Thyroid gland (tissue), 4 donors: ENCODE data around the gene ESPN. TPM values are rescaled to one million over a fixed set of nuclear protein-coding genes. Genes with fewer than 3 reads are reported as not detected.
"Not testable (repeated sequence)": the region's sequence is repeated elsewhere in the genome, so short reads cannot be mapped to it uniquely, and the experiment has no call there.

Source experiments
- DNase-seq, 2 donors: peaks; one replicate each; pipeline ENCODE4 v3.0.0-alpha.2; 2019
- H3K27ac ChIP-seq, 3 donors: fragments of 200-600 bp; sonication (generic); 1 replicate in 2 of 3; 2 replicates in 1 of 3; pipeline ENCODE4 v1.5.1; 2016 to 2019; ENCODE audit warnings: mild to moderate bottlenecking in 1 of 3, moderate library complexity in 1 of 3
- H3K27me3 ChIP-seq: fragments of 200-600 bp; sonication (generic); one replicate; pipeline ENCODE4 v1.5.1; 2019
- H3K36me3 ChIP-seq, 2 donors: fragments of 200-600 bp; sonication (generic); one replicate each; pipeline ENCODE4 v1.5.1; 2016 to 2019
- H3K4me1 ChIP-seq, 2 donors: fragments of 200-600 bp; sonication (generic); one replicate each; pipeline ENCODE4 v1.5.1; 2017 to 2019
- H3K4me3 ChIP-seq, 3 donors: fragments of 200-600 bp; sonication (generic); replicated peaks in 1 of 3; 1 replicate in 2 of 3; 2 replicates in 1 of 3; pipeline ENCODE4 v1.5.1; 2016; ENCODE audit warnings: mild to moderate bottlenecking in 1 of 3
- H3K9me3 ChIP-seq: fragments of 200-600 bp; sonication (generic); one replicate; pipeline ENCODE4 v1.5.1; 2017
- POLR2A ChIP-seq, 2 donors: fragments of 450-650 bp; IDR thresholded peaks; one replicate each; pipeline ENCODE4 v1.6.1; 2017; ENCODE audit warnings: antibody characterized with exemption in 2 of 2, mild to moderate bottlenecking in 2 of 2, moderate library complexity in 1 of 2
- WGBS, 2 donors: methylation state at CpG; one replicate each; pipeline ENCODE4 v1.1.5; 2017; 5-methylcytosine and 5-hydroxymethylcytosine counted together
- intact Hi-C: fragments of 100-400 bp; cut with DNase I; formaldehyde crosslinking; loops from one replicate; pipeline ENCODE4 v1.15.1; 2023
- total RNA-seq, 4 donors: library from RNA; depleted of rRNA; stranded (reverse); fragments of >200 nt; gene quantifications; one replicate each; pipeline ENCODE4 v1.2.3, GENCODE V29; 2016
- TF ChIP-seq, protein P1 (sequence below), 6 experiments: fragments of 200-600 bp in 3 of 6; fragments of 450-650 bp in 3 of 6; sonication (generic) in 3 of 6; IDR thresholded peaks; one replicate each; pipeline ENCODE4 v1.5.1; 2016 to 2019; ENCODE audit warnings: antibody characterized with exemption in 6 of 6, mild to moderate bottlenecking in 2 of 6, inconsistent platforms in 1 of 6, moderate library complexity in 1 of 6

The ESPN gene
- total RNA-seq, 4 donors from 2014 or later: 0.67 to 5.2 TPM; not detected in 2

DNA sequence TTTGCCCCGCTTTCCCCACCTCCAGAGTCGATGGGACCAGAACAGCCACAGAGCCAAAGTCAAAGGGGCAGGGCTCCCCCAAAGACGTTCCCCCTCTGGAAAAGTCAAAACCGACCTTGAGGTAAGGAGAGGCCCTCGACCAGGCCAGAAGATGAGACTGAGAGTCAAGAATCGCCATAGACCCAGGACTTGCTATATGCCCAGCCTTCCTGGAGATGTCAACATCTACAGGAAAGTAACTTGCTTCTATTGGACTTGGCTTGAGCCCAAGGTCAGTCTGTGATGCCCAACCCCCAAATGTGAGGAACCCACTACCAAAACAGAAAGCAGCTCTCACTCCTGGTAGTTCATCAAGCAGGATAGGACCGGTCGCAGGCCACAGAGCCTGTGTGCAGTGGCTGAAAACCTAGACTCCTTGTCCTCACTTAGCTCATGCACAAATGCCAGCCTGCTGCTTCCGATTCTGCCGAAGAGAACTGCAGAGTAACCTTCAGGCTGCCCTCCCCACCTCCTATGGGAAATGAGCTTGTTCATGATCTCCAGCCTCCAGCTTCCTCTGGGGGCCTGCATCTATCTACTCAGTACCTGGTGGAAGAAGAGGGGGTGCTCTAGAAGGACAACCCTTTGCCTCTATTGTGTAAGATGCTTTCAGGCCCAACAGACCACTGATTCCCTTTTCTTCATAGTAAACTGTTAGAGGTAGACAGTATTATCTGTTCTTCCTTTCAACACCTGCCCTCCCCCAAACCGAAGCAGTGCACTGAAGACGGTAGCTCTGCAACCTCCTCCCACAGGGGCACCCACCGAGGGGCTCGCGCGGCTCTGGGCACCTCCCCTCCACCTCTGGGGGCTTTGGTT lies 32.4 kb upstream of the ESPN start:
- intact Hi-C loops: no loop called here
- WGBS, 2 donors: 48 to 59% methylated on average over 14 to 16 of the region's 16 CpGs
- no peak for TF ChIP-seq POLR2A (IDR thresholded peaks at IDR 0.05)

DNA sequence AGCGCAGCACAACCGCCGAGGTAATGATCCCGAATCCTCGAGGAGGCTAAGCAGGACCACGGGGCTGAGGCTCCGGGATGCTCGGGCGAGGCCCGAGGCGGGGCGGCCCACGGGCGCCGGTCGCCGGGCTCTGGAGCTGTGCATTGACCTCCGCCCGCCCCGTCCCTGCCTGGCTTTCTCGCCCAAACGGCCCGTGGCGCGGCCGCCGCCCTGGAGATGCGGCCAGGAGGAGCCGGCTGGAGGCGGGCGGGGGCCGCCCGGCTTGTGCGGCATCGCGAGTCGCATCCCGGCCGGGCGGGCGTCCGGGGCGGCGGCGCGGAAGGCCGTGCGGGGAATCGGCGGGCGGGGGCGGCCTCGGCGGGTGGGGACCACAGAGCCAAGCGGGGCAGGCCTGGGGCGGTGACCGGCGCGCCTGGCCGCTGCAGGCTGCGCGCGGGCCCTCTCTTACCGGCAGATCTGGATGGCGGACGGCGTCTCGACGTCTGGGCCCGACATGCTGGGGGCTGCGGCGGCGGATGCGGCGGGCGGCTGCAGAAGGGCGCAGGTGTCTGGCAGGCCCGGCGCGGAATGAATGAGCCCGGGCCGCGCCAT lies 31.7 kb upstream of the ESPN start:
- DNase-seq: no peak
- Histone ChIP-seq H3K36me3 (no peaks in the 10 kb centered on the region), H3K27me3 (no peaks in the 10 kb centered on the region), H3K9me3 (no peaks in the 10 kb centered on the region), H3K27ac (no peak overlapping the region), H3K4me3 (peak overlapping the region in 1 of 3 donors; percentile 61), H3K4me1 (peaks cover 8 to 11% of the 10 kb centered on the region in 2 donors)
- intact Hi-C loops: no loop called here
- TF ChIP-seq POLR2A (IDR thresholded peaks at IDR 0.05): no peak
- TF ChIP-seq, protein P1, sequence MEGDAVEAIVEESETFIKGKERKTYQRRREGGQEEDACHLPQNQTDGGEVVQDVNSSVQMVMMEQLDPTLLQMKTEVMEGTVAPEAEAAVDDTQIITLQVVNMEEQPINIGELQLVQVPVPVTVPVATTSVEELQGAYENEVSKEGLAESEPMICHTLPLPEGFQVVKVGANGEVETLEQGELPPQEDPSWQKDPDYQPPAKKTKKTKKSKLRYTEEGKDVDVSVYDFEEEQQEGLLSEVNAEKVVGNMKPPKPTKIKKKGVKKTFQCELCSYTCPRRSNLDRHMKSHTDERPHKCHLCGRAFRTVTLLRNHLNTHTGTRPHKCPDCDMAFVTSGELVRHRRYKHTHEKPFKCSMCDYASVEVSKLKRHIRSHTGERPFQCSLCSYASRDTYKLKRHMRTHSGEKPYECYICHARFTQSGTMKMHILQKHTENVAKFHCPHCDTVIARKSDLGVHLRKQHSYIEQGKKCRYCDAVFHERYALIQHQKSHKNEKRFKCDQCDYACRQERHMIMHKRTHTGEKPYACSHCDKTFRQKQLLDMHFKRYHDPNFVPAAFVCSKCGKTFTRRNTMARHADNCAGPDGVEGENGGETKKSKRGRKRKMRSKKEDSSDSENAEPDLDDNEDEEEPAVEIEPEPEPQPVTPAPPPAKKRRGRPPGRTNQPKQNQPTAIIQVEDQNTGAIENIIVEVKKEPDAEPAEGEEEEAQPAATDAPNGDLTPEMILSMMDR (IDR thresholded peaks at IDR 0.05): no peak
- WGBS, 2 donors: 0% methylated on average over 4 of the region's 83 CpGs; no CpG with 5 or more reads in 1 of the 2 donors

More for the DNA sequence above, 32.4 kb upstream of the ESPN start:
- no peak for DNase-seq
- H3K27ac ChIP-seq: no peak overlapping the region
- H3K27me3 ChIP-seq: no peaks in the 10 kb centered on the region
- H3K9me3 ChIP-seq: no peaks in the 10 kb centered on the region
- H3K36me3 ChIP-seq: no peaks in the 10 kb centered on the region
- H3K4me1 ChIP-seq: peaks cover 8 to 11% of the 10 kb centered on the region in 2 donors
- peak overlapping the region in 1 of 3 donors; percentile 61 for H3K4me3 ChIP-seq

DNA sequence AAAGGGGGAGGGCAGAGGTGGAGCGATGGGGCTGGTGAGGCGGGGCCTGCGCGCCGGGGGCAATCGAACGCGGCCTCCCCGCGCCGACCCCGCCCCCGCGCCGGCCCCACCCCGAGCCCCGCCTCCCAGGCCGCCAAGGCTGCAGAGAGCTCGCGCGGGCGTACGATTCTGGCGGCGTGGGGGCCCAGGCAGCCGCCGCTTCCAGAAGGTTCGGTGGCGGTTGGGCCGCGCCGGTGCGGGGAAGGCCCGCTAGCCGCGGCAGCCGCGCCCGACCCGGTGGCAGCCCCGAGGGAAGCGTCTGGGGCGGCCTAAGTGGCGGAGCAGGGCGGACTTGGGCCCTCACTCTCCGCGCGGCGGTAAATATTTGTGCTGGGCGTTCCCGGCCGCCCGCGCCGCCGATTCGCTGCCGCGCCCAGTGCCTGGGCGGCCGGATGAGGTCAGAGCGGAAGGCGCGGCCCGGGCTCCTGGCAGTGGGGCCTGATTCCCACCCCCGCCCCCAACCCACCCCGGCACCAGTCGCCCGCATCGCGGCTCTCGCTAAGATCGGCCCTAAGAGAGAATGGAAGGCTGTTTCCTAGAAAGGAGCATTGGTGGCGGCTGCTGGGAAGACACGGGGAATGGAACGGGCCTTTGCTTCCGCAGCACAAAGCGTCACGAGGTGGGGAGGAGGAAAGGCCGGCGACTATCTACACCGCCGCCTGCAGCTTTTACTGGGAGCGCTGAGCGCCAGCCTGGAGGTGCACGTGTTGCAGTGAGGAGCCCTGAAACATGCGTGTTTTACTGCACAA lies 31.0 kb upstream of the ESPN start, which contains the start of gene ACOT7:
TSS of gene ACOT7 (minus strand) at position 368 of the 788 bp plus-strand sequence. CDS start 368 bp downstream, outside the sequence.
- DNase-seq: peak; percentile 86 to 88
- H3K36me3 ChIP-seq: no peaks in the 10 kb centered on the region
- TF ChIP-seq, protein P1 (IDR thresholded peaks at IDR 0.05): peak in 1 of 6 experiments; percentile 20
- TF ChIP-seq POLR2A (IDR thresholded peaks at IDR 0.05): peak in 1 of 2 donors; percentile 74
- no peaks in the 10 kb centered on the region for H3K9me3 ChIP-seq
- peaks cover 8 to 11% of the 10 kb centered on the region in 2 donors for H3K4me1 ChIP-seq
- H3K27ac ChIP-seq: peak within 1 kb of the TSS; percentile 91 to 98 (median 96)
- H3K27me3 ChIP-seq: no peaks in the 10 kb centered on the region
- 0 to 1% methylated on average over 13 to 24 of the region's 87 CpGs for WGBS, 2 donors
- H3K4me3 ChIP-seq: peak within 1 kb of the TSS in 2 of 3 donors; percentile 45 to 61
- intact Hi-C loops: no loop called here

DNA sequence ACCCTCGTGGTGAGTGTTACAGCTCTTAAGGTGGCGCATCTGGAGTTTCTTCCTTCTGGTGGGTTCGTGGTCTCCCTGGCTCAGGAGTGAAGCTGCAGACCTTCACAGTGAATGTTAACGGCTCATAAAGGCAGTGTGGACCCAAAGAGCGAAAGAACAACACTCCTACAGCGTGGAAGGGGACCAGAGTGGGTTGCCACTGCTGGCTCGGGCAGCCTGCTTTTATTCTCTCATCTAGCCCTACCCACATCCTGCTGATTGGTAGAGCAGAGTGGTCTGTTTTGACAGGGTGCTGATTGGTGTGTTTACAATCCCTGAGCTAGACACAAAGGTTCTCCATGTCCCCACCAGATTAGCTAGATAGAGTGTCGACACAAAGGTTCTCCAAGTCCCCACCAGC lies 29.4 kb upstream of the ESPN start:
- H3K27me3 ChIP-seq, H3K27ac ChIP-seq, H3K36me3 ChIP-seq, H3K4me3 ChIP-seq, intact Hi-C loops, DNase-seq, H3K9me3 ChIP-seq: not testable (repeated sequence)
- peaks cover 8 to 11% of the 10 kb centered on the region in 2 donors for H3K4me1 ChIP-seq
- WGBS, 2 donors: 90 to 94% methylated on average over 5 to 8 of the region's 8 CpGs

DNA sequence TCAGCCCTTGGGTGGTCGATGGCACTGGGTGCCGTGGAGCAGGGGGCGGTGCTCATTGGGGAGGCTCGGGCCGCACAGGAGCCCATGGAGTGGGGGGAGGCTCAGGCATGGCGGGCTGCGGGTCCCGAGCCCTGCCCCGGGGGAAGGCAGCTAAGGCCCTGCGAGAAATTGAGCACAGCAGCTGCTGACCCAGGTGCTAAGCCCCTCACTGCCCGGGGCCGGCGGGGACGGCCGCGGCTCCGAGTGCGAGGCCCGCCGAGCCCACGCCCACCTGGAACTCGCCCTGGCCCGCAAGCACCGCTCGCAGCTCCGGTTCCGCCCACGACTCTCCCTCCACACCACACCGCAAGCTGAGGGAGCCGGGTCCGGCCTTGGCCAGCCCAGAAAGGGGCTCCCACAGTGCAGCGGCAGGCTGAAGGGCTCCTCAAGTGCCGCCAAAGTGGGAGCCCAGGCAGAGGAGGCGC lies 28.8 kb upstream of the ESPN start:
- H3K36me3 ChIP-seq, H3K9me3 ChIP-seq, H3K27ac ChIP-seq, H3K27me3 ChIP-seq, intact Hi-C loops, H3K4me3 ChIP-seq, DNase-seq: not testable (repeated sequence)
- H3K4me1 ChIP-seq: peaks cover 8 to 11% of the 10 kb centered on the region in 2 donors
- WGBS, 2 donors: 91 to 95% methylated on average over 17 to 22 of the region's 34 CpGs

DNA sequence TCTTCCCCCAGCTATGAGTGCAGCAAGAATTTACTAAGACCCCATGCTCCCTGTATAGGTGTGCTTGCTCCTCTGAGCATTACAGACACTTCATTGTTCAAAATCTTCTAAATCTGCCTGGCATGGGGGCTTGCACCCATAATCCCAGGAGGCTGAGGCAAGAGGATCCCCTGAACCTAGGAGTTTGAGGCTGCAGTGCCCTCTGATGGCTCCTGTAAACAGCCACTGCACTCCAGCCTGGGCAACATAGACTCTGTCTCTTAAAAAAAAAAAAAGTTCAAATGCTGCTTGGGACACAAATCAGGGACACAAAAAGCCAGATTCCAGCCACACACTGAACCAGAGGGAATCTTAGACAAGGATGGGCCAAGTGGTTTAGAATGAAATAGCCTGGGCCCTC lies 27.6 kb upstream of the ESPN start:
- Histone ChIP-seq H3K4me3 (no peak overlapping the region), H3K36me3 (no peaks in the 10 kb centered on the region), H3K27ac (no peak overlapping the region), H3K9me3 (no peaks in the 10 kb centered on the region), H3K4me1 (peaks cover 8 to 11% of the 10 kb centered on the region in 2 donors), H3K27me3 (no peaks in the 10 kb centered on the region)
- intact Hi-C loops: no loop called here
- no peak for TF ChIP-seq POLR2A (IDR thresholded peaks at IDR 0.05)
- TF ChIP-seq, protein P1 (IDR thresholded peaks at IDR 0.05): no peak
- no peak for DNase-seq
